HepG2 (cell line): Measurements from ENCODE around the gene PTGIS. TPM values are rescaled to one million over a fixed set of nuclear protein-coding genes. Genes with fewer than 3 reads are reported as not detected.

Source experiments
- ARID4A ChIP-seq: sonication (generic); formaldehyde crosslinking; IDR thresholded peaks from 2 replicates; pipeline ENCODE4 v1.5.0; 2020; ENCODE audit warnings: mild to moderate bottlenecking, missing genetic modification reagents, borderline replicate concordance
- CC2D1A ChIP-seq: sonication (generic); formaldehyde crosslinking; IDR thresholded peaks from 2 replicates; pipeline ENCODE4 v1.8.1; 2023; ENCODE audit warnings: mild to moderate bottlenecking, missing genetic modification reagents
- GATAD1 ChIP-seq: IDR thresholded peaks from 2 replicates; pipeline ENCODE4 v1.6.1; 2016; ENCODE audit warnings: missing genetic modification reagents, missing compliant biosample characterization
- KDM1A ChIP-seq: IDR thresholded peaks from 2 replicates; pipeline ENCODE4 v1.6.1; 2016; ENCODE audit warnings: missing compliant biosample characterization
- KMT2B ChIP-seq: IDR thresholded peaks from 2 replicates; pipeline ENCODE4 v1.6.1; 2016; ENCODE audit warnings: missing genetic modification reagents, missing compliant biosample characterization
- MIER2 ChIP-seq: IDR thresholded peaks from 2 replicates; pipeline ENCODE4 v1.6.1; 2016; ENCODE audit warnings: missing biosample characterization, missing genetic modification reagents
- NFIB ChIP-seq: sonication (generic); formaldehyde crosslinking; IDR thresholded peaks from 2 replicates; pipeline ENCODE4 v1.9.0; 2021; ENCODE audit warnings: missing genetic modification reagents, mild to moderate bottlenecking, borderline replicate concordance
- RXRB ChIP-seq: IDR thresholded peaks from 2 replicates; pipeline ENCODE4 v1.6.1; 2016; ENCODE audit warnings: borderline replicate concordance, missing genetic modification reagents, missing compliant biosample characterization
- SP1 ChIP-seq, 2 experiments: fragments of 450-650 bp in 1 of 2; sonication (generic) in 1 of 2; formaldehyde crosslinking in 1 of 2; IDR thresholded peaks; 2 replicates each; pipeline versions ENCODE4 v1.4.0 to v1.6.1; 2016 to 2020; ENCODE audit warnings: missing genetic modification reagents in 1 of 2
- SP5 ChIP-seq: IDR thresholded peaks from 2 replicates; pipeline ENCODE4 v1.6.1; 2016; ENCODE audit warnings: low read depth, borderline replicate concordance
- TFAP4 ChIP-seq: sonication (generic); IDR thresholded peaks from 2 replicates; pipeline ENCODE4 v1.6.1; 2016; ENCODE audit warnings: low read depth, borderline replicate concordance
- TFE3 ChIP-seq: IDR thresholded peaks from 2 replicates; pipeline ENCODE4 v1.6.1; 2016
- ZBTB3 ChIP-seq: sonication (generic); formaldehyde crosslinking; IDR thresholded peaks from 2 replicates; pipeline ENCODE4 v1.4.0; 2020; ENCODE audit warnings: low read depth, mild to moderate bottlenecking, moderate library complexity, missing genetic modification reagents, borderline replicate concordance
- ZMAT5 ChIP-seq: sonication (generic); formaldehyde crosslinking; IDR thresholded peaks from 2 replicates; pipeline ENCODE4 v1.5.0; 2020; ENCODE audit warnings: mild to moderate bottlenecking, low read depth, missing genetic modification reagents, borderline replicate concordance
- ZNF235 ChIP-seq: sonication (generic); formaldehyde crosslinking; IDR thresholded peaks from 2 replicates; pipeline ENCODE4 v1.8.1; 2023; ENCODE audit warnings: mild to moderate bottlenecking, missing genetic modification reagents, borderline replicate concordance
- ZNF30 ChIP-seq: sonication (generic); formaldehyde crosslinking; IDR thresholded peaks from 2 replicates; pipeline ENCODE4 v1.5.0; 2020; ENCODE audit warnings: mild to moderate bottlenecking, missing genetic modification reagents
- ZNF343 ChIP-seq: sonication (generic); formaldehyde crosslinking; IDR thresholded peaks from 2 replicates; pipeline ENCODE4 v1.4.0; 2020; ENCODE audit warnings: mild to moderate bottlenecking, missing genetic modification reagents
- ZNF350 ChIP-seq: sonication (generic); formaldehyde crosslinking; IDR thresholded peaks from 2 replicates; pipeline ENCODE4 v1.4.0; 2020; ENCODE audit warnings: mild to moderate bottlenecking, low read depth, missing genetic modification reagents, borderline replicate concordance
- ZNF383 ChIP-seq: sonication (generic); formaldehyde crosslinking; IDR thresholded peaks from 2 replicates; pipeline ENCODE4 v1.4.0; 2020; ENCODE audit warnings: missing genetic modification reagents, mild to moderate bottlenecking, borderline replicate concordance
- ZNF556 ChIP-seq: sonication (generic); formaldehyde crosslinking; IDR thresholded peaks from 2 replicates; pipeline ENCODE4 v1.4.0; 2020; ENCODE audit warnings: mild to moderate bottlenecking, missing genetic modification reagents, borderline replicate concordance
- ZNF800 ChIP-seq: sonication (generic); formaldehyde crosslinking; IDR thresholded peaks from 2 replicates; pipeline ENCODE4 v1.4.0; 2020; ENCODE audit warnings: missing genetic modification reagents
- ZNF878 ChIP-seq: sonication (generic); formaldehyde crosslinking; IDR thresholded peaks from 2 replicates; pipeline ENCODE4 v1.8.1; 2023; ENCODE audit warnings: mild to moderate bottlenecking, missing genetic modification reagents, moderate library complexity
- ZSCAN12 ChIP-seq: sonication (generic); formaldehyde crosslinking; IDR thresholded peaks from 2 replicates; pipeline ENCODE4 v1.9.0; 2021; ENCODE audit warnings: mild to moderate bottlenecking, missing genetic modification reagents
- polyA plus RNA-seq, 8 experiments: library from polyadenylated mRNA; depleted of rRNA in 3 of 8; stranded (reverse) in 7 of 8; unstranded in 1 of 8; fragments of >200 nt; fragmentation: Illumina TruSeq in 4 of 8; extraction: Trizol in 4 of 8; gene quantifications; 2 replicates each; pipeline versions ENCODE4 v1.2.1 to v1.2.3, GENCODE V29; 2011 to 2016; ENCODE audit warnings: low read depth in 4 of 8, missing spikeins in 1 of 8, mixed read lengths in 1 of 8; ENCODE audit not compliant: insufficient read depth in 1 of 8
- total RNA-seq, 5 experiments: library from RNA; depleted of rRNA; stranded (reverse); fragments of >200 nt; fragmentation: Illumina TruSeq; extraction: Trizol; gene quantifications; 2 replicates each; pipeline ENCODE4 v1.2.3, GENCODE V29; 2016; ENCODE audit warnings: low read depth in 1 of 5

Gene PTGIS
- total and polyA plus RNA-seq, 2 of the 13 experiments (the other 11 are each of a cell fraction or from before 2014, with no cell fraction given), result not detected

- TF ChIP-seq ZNF878, result 0 out of 2 replicates have a peak, but pooled peaks have one; percentile 4
- TF ChIP-seq ARID4A, result no peak
- TF ChIP-seq GATAD1 (CRISPR knock-in tag), result no peak
- TF ChIP-seq ZNF556, result no peak
- no peak for TF ChIP-seq ZBTB3 (CRISPR knock-in tag)
- no peak for TF ChIP-seq SP1 (IDR thresholded peaks at IDR 0.05)
- TF ChIP-seq SP1 (CRISPR knock-in tag; IDR thresholded peaks at IDR 0.05), result 0 out of 2 replicates have a peak, but pooled peaks have one; percentile 11
- TF ChIP-seq TFE3, result no peak
- TF ChIP-seq ZNF383 (CRISPR knock-in tag), result 0 out of 2 replicates have a peak, but pooled peaks have one; percentile 45
- 0 out of 2 replicates have a peak, but pooled peaks have one; percentile 28 for TF ChIP-seq ZNF235 (CRISPR knock-in tag)
- no peak for TF ChIP-seq CC2D1A
- no peak for TF ChIP-seq RXRB (CRISPR knock-in tag)
- no peak for TF ChIP-seq MIER2 (CRISPR knock-in tag)
- TF ChIP-seq NFIB, result no peak
- no peak for TF ChIP-seq ZNF343
- no peak for TF ChIP-seq ZSCAN12
- TF ChIP-seq ZMAT5 (CRISPR knock-in tag), result no peak
- peak; percentile 95 for TF ChIP-seq KDM1A (CRISPR knock-in tag)
- TF ChIP-seq ZNF30 (CRISPR knock-in tag), result no peak; the same call in 1 of the 2 replicates
- TF ChIP-seq SP5 (CRISPR knock-in tag), result no peak
- no peak for TF ChIP-seq TFAP4
- TF ChIP-seq KMT2B (CRISPR knock-in tag), result no peak
- no peak for TF ChIP-seq ZNF800 (CRISPR knock-in tag)
- TF ChIP-seq ZNF350 (CRISPR knock-in tag), result no peak
Observed at GRCh38 chr20:49599746-49600113, 31.8 kb upstream of the PTGIS start (continued).
